Measurements from ENCODE around the gene FILIP1L. TPM values are rescaled to one million over a fixed set of nuclear protein-coding genes. Genes with fewer than 3 reads are reported as not detected.
A peak's percentile ranks its signal among the peaks of the same experiment; 100 is the strongest.

FILIP1L gene
- total RNA-seq, 1 donor from 2014 or later, result 0.15 TPM

DNA sequence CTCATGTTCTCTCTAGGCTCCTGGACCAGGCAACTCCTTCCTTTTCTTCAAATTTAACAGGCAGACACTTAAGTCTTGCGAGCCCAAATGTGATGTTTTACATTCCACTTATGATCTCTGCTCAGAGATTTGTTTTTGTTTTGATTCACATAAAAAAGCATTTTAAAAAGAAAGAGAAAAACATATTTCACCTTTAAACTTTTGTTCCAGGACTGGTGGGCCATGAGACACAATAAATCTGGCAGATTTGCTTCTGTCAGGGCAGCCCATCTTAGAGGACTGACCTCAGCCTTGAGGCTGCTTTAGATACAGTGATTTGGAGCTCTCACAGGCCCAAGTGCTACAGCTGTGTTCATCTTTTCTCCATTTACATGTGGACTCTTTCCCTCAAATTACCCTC is 244.7 kb downstream of the FILIP1L start:
- Histone ChIP-seq H3K27me3 (peaks cover 22% of the 10 kb centered on the region), H3K9ac (no peak overlapping the region), H3K36me3 (no peaks in the 10 kb centered on the region), H3F3A (ENCODE audit: low read depth) (peaks cover 9% of the 10 kb centered on the region), H3K4me3 (no peak overlapping the region), H3K4me2 (no peak overlapping the region), H3K9me3 (ENCODE audit: low read depth) (no peaks in the 10 kb centered on the region), H3K79me2 (ENCODE audit: low read depth) (no peaks in the 10 kb centered on the region), H3K27ac (no peak overlapping the region), H4K20me1 (ENCODE audit: low read depth) (peaks cover 45% of the 10 kb centered on the region), H3K4me1 (peaks cover 30% of the 10 kb centered on the region), H2AFZ (replicated peaks) (no peak overlapping the region)
- H3K4me1 Mint-ChIP-seq, result peaks cover 29% of the 10 kb centered on the region
- no peak for DNase-seq (ENCODE audit: low spot score)
- no peaks in the 10 kb centered on the region for H3K27me3 Mint-ChIP-seq (ENCODE audit: insufficient read depth, low read depth)
- TF ChIP-seq EZH2phosphoT487 (IDR thresholded peaks at IDR 0.05), result no peak
- no peak for TF ChIP-seq EZH2 (IDR thresholded peaks at IDR 0.05)
- TF ChIP-seq, protein P1, sequence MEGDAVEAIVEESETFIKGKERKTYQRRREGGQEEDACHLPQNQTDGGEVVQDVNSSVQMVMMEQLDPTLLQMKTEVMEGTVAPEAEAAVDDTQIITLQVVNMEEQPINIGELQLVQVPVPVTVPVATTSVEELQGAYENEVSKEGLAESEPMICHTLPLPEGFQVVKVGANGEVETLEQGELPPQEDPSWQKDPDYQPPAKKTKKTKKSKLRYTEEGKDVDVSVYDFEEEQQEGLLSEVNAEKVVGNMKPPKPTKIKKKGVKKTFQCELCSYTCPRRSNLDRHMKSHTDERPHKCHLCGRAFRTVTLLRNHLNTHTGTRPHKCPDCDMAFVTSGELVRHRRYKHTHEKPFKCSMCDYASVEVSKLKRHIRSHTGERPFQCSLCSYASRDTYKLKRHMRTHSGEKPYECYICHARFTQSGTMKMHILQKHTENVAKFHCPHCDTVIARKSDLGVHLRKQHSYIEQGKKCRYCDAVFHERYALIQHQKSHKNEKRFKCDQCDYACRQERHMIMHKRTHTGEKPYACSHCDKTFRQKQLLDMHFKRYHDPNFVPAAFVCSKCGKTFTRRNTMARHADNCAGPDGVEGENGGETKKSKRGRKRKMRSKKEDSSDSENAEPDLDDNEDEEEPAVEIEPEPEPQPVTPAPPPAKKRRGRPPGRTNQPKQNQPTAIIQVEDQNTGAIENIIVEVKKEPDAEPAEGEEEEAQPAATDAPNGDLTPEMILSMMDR (IDR thresholded peaks at IDR 0.05), result no peak
- H3K27ac Mint-ChIP-seq, result no peak overlapping the region
- H3K9me3 Mint-ChIP-seq, result no peaks in the 10 kb centered on the region
- no peaks in the 10 kb centered on the region for H3K36me3 Mint-ChIP-seq
- no peak overlapping the region for H3K4me3 Mint-ChIP-seq

DNA sequence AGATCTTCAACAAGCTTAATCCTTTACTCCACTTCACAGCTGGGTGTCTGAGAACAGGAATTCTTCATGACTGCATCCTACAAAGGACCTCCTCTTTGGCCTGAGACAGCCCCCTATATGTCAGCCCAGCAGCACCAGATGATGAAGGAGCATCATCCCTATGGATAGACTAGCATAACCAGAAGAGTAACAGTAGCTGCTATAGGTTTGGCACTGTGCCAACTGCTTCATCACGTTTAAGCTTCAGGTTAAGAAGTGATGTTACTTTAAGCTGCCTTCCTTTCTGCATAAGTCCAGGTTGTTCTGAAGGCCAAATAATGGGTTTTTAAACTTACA is 246.0 kb downstream of the FILIP1L start:
- H3K4me1 ChIP-seq, result peaks cover 30% of the 10 kb centered on the region
- no peak overlapping the region for H2AFZ ChIP-seq (replicated peaks)
- peaks cover 31% of the 10 kb centered on the region for H4K20me1 ChIP-seq (ENCODE audit: low read depth)
- Mint-ChIP-seq H3K4me3 (no peak overlapping the region), H3K4me1 (peaks cover 25% of the 10 kb centered on the region), H3K27me3 (ENCODE audit: insufficient read depth, low read depth) (no peaks in the 10 kb centered on the region), H3K9me3 (no peaks in the 10 kb centered on the region), H3K27ac (no peak overlapping the region), H3K36me3 (peaks cover 5% of the 10 kb centered on the region)
- no peaks in the 10 kb centered on the region for H3K79me2 ChIP-seq (ENCODE audit: low read depth)
- TF ChIP-seq EZH2phosphoT487 (IDR thresholded peaks at IDR 0.05), result no peak
- TF ChIP-seq EZH2 (IDR thresholded peaks at IDR 0.05), result no peak
- TF ChIP-seq, protein P1 (IDR thresholded peaks at IDR 0.05), result no peak
- H3K4me2 ChIP-seq, result peak overlapping the region; percentile 11
- H3K27me3 ChIP-seq, result peaks cover 9% of the 10 kb centered on the region
- H3K9ac ChIP-seq, result no peak overlapping the region
- H3K36me3 ChIP-seq, result no peaks in the 10 kb centered on the region
- DNase-seq (ENCODE audit: low spot score), result peak; percentile 50
- no peak overlapping the region for H3K4me3 ChIP-seq
- no peak overlapping the region for H3K27ac ChIP-seq
- no peaks in the 10 kb centered on the region for H3K9me3 ChIP-seq (ENCODE audit: low read depth)
- peaks cover 7% of the 10 kb centered on the region for H3F3A ChIP-seq (ENCODE audit: low read depth)

DNA sequence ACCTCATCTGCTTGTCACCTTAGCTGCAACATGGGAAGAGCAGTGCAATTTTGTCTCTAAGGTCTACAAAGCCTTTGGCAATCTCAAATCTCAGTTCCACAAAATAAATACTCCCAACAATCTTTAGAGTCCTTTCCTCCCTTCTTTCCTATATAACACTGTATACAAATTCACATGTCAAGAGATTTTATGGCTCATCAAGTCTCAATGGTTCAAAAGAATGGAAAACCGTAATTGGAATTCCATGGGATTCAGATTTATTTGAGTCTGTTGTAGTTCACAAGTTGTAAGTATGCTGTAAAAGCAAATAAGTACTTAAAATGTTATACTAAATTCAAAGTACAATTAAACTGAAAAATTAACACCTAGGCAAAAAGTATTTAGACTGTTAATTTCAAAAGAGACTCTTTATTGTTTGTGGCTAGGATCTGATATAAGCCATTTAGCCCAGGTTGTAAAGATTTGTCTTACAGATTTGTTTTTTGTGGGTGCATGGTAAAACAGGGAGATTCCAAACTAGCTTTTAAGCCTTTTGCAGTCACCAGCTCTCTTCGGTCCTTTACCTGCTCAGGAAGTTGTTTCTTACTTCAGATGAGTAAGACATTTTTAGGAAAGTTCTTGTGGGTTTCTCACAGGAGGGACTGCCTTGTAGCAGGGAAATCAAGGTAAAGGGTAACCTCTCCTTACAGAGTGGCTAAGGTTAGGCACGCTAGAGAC is 246.5 kb downstream of the FILIP1L start:
- Mint-ChIP-seq H3K4me1 (peaks cover 25% of the 10 kb centered on the region), H3K9me3 (no peaks in the 10 kb centered on the region), H3K36me3 (peaks cover 7% of the 10 kb centered on the region), H3K27me3 (ENCODE audit: insufficient read depth, low read depth) (no peaks in the 10 kb centered on the region), H3K4me3 (no peak overlapping the region), H3K27ac (no peak overlapping the region)
- no peak for DNase-seq (ENCODE audit: low spot score)
- H3K4me1 ChIP-seq, result peaks cover 30% of the 10 kb centered on the region
- H3K27me3 ChIP-seq, result peaks cover 4% of the 10 kb centered on the region
- no peak for TF ChIP-seq EZH2phosphoT487 (IDR thresholded peaks at IDR 0.05)
- TF ChIP-seq, protein P1 (IDR thresholded peaks at IDR 0.05), result no peak
- no peak for TF ChIP-seq EZH2 (IDR thresholded peaks at IDR 0.05)
- no peak overlapping the region for H3K27ac ChIP-seq
- H3K9me3 ChIP-seq (ENCODE audit: low read depth), result no peaks in the 10 kb centered on the region
- peaks cover 26% of the 10 kb centered on the region for H4K20me1 ChIP-seq (ENCODE audit: low read depth)
- no peak overlapping the region for H3K4me3 ChIP-seq
- H3F3A ChIP-seq (ENCODE audit: low read depth), result peaks cover 7% of the 10 kb centered on the region
- H3K79me2 ChIP-seq (ENCODE audit: low read depth), result no peaks in the 10 kb centered on the region
- H3K4me2 ChIP-seq, result peak overlapping the region; percentile 11
- H3K36me3 ChIP-seq, result no peaks in the 10 kb centered on the region
- no peak overlapping the region for H3K9ac ChIP-seq
- no peak overlapping the region for H2AFZ ChIP-seq (replicated peaks)
